ENCODE results near the gene ZNF609.

ZNF609 gene

DNA sequence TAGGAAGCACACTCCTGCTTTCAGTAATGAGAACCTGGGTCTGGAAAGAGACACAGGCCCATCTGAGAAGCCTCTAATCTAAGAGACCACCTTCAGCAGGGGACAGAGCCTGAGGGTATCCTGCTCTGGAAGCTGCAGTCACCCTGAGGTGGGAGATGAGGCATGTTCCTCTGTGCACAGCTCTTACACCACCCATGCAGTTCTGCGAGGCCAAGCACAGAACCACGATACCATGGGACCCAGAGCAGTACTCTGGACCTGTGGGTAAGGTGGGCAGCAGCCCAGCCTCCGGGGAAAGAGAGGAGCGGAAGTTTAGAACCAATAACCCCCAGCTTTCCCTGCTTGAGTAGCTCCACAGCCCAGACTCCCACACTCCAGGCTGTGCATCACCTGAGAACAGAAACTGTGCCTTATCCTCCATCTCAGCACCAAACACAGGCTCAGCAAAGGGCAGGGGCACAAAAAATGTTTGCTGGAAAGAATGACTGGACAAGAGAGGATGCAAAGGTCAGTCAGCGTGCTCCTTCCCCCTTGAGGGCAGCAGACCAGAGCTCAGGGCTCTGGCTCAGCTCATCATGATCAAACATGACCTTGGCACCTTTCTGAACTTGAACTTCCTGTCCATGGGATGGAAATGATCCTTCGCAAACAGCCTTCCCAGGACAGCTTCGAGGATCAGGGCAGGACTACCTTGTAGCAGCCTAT lies 271.9 kb downstream of the ZNF609 start:
- Histone ChIP-seq H3K9ac (ENCODE audit: low read length) (no peak overlapping the region), H3K36me3 (ENCODE audit: control insufficient read depth, insufficient read depth, low read length) (no peaks in the 10 kb centered on the region), H3K4me1 (ENCODE audit: control insufficient read depth, insufficient read depth, low read length) (no peaks in the 10 kb centered on the region), H3K9me3 (ENCODE audit: control insufficient read depth, low read length) (no peaks in the 10 kb centered on the region), H3K27me3 (ENCODE audit: control insufficient read depth, insufficient read depth, low read length) (no peaks in the 10 kb centered on the region), H3K4me3 (ENCODE audit: low read length) (no peak overlapping the region)
